DND-41 (cell line): Measurements from ENCODE around the gene SLC35F3.

Source experiments
- ATAC-seq: fragments of 200-7000 bp; cut with Tn5 transposase; 3 replicates; pipeline ENCODE4 v1.9.1; 2021; ENCODE audit warnings: low read depth; ENCODE audit not compliant: insufficient read depth
- DNase-seq: peaks from one replicate; pipeline ENCODE4 v3.0.0-alpha.2; 2020
- H2AFZ ChIP-seq: 2 replicates; pipeline ENCODE4 v1.6.0; 2012; ENCODE audit warnings: low read depth, low read length
- H3K27ac ChIP-seq: 2 replicates; pipeline ENCODE4 v1.5.1; 2012; ENCODE audit warnings: low read length, inconsistent platforms
- H3K27me3 ChIP-seq: fragments of 200-600 bp; sonication (generic); 2 replicates; pipeline ENCODE4 v1.6.0; 2012; ENCODE audit warnings: low read length, mild to moderate bottlenecking, inconsistent platforms; ENCODE audit not compliant: insufficient read depth, poor library complexity
- H3K36me3 ChIP-seq: 2 replicates; pipeline ENCODE4 v1.5.1; 2012; ENCODE audit warnings: low read length, inconsistent platforms; ENCODE audit not compliant: insufficient read depth
- H3K4me1 ChIP-seq: 2 replicates; pipeline ENCODE4 v1.5.1; 2012; ENCODE audit warnings: mild to moderate bottlenecking, low read length; ENCODE audit not compliant: insufficient read depth
- H3K4me2 ChIP-seq: 2 replicates; pipeline ENCODE4 v1.6.0; 2012; ENCODE audit warnings: mild to moderate bottlenecking, moderate library complexity, low read length, inconsistent platforms; ENCODE audit not compliant: insufficient read depth
- H3K4me3 ChIP-seq, 2 experiments: fragments of 200-600 bp in 1 of 2; shearing (Covaris generic) in 1 of 2; 2 replicates each; pipeline ENCODE4 v1.5.1; 2012 to 2016; ENCODE audit warnings: inconsistent platforms in 2 of 2, low read length in 2 of 2, mild to moderate bottlenecking in 2 of 2, low read depth in 1 of 2, moderate library complexity in 1 of 2
- H3K79me2 ChIP-seq: 2 replicates; pipeline ENCODE4 v1.6.0; 2012; ENCODE audit warnings: low read length, inconsistent platforms; ENCODE audit not compliant: insufficient read depth
- H3K9ac ChIP-seq: 2 replicates; pipeline ENCODE4 v1.6.0; 2012; ENCODE audit warnings: low read depth, mild to moderate bottlenecking, inconsistent platforms, low read length, moderate library complexity
- H3K9me3 ChIP-seq: 2 replicates; pipeline ENCODE4 v1.5.1; 2012; ENCODE audit warnings: low read length, moderate library complexity, mild to moderate bottlenecking, inconsistent platforms; ENCODE audit not compliant: insufficient read depth, severe bottlenecking
- H4K20me1 ChIP-seq: 2 replicates; pipeline ENCODE4 v1.6.0; 2012; ENCODE audit warnings: low read length; ENCODE audit not compliant: insufficient read depth
- CTCF ChIP-seq: IDR thresholded peaks from 2 replicates; pipeline ENCODE4 v1.5.1; 2012; ENCODE audit warnings: borderline replicate concordance, low read length, moderate library complexity, mild to moderate bottlenecking; ENCODE audit not compliant: poor library complexity, severe bottlenecking; ENCODE audit errors: extremely low read depth
- EZH2 ChIP-seq: IDR thresholded peaks from 3 replicates; pipeline ENCODE4 v1.6.1; 2012; ENCODE audit warnings: borderline replicate concordance, low read depth, mild to moderate bottlenecking, moderate library complexity, low read length, inconsistent platforms; ENCODE audit not compliant: severe bottlenecking

The SLC35F3 gene

GRCh38 chr1:234014208-234014607, 109.7 kb downstream of the SLC35F3 start:
- peaks cover 11% of the 10 kb centered on the region for H3K27me3 ChIP-seq
- H3K9me3 ChIP-seq: no peaks in the 10 kb centered on the region
- H3K4me2 ChIP-seq: no peak overlapping the region
- H3K4me1 ChIP-seq: no peaks in the 10 kb centered on the region
- H3K9ac ChIP-seq: no peak overlapping the region
- no peak for ATAC-seq
- TF ChIP-seq CTCF: no peak
- TF ChIP-seq EZH2: no peak
- H3K4me3 ChIP-seq: no peak overlapping the region
- H4K20me1 ChIP-seq: no peaks in the 10 kb centered on the region
- no peak overlapping the region for H3K27ac ChIP-seq
- no peaks in the 10 kb centered on the region for H3K79me2 ChIP-seq
- no peaks in the 10 kb centered on the region for H3K36me3 ChIP-seq
- no peak overlapping the region for H2AFZ ChIP-seq
- DNase-seq: no peak

GRCh38 chr1:234018816-234019215, 114.3 kb downstream of the SLC35F3 start:
- H3K4me1 ChIP-seq: no peaks in the 10 kb centered on the region
- no peak overlapping the region for H2AFZ ChIP-seq
- no peaks in the 10 kb centered on the region for H3K9me3 ChIP-seq
- H3K36me3 ChIP-seq: no peaks in the 10 kb centered on the region
- no peak overlapping the region for H3K27ac ChIP-seq
- H3K79me2 ChIP-seq: no peaks in the 10 kb centered on the region
- H3K4me3 ChIP-seq: no peak overlapping the region
- H3K9ac ChIP-seq: no peak overlapping the region
- DNase-seq (no peak), ATAC-seq (no peak)
- no peak overlapping the region for H3K4me2 ChIP-seq
- H3K27me3 ChIP-seq: peaks cover 7% of the 10 kb centered on the region
- H4K20me1 ChIP-seq: no peaks in the 10 kb centered on the region
- TF ChIP-seq EZH2 (no peak), CTCF (no peak)

GRCh38 chr1:234019387-234019786, 114.9 kb downstream of the SLC35F3 start:
- Histone ChIP-seq H3K4me1 (no peaks in the 10 kb centered on the region), H2AFZ (no peak overlapping the region), H3K27me3 (peaks cover 7% of the 10 kb centered on the region), H3K4me2 (no peak overlapping the region), H3K4me3 (no peak overlapping the region), H3K9ac (no peak overlapping the region), H3K9me3 (no peaks in the 10 kb centered on the region), H4K20me1 (no peaks in the 10 kb centered on the region), H3K27ac (no peak overlapping the region), H3K36me3 (no peaks in the 10 kb centered on the region), H3K79me2 (no peaks in the 10 kb centered on the region)
- no peak for DNase-seq
- ATAC-seq: no peak
- TF ChIP-seq CTCF (no peak), EZH2 (no peak)

- Histone ChIP-seq H3K9ac (no peak overlapping the region), H3K36me3 (no peaks in the 10 kb centered on the region), H2AFZ (no peak overlapping the region), H3K27me3 (no peaks in the 10 kb centered on the region), H3K4me3 (no peak overlapping the region), H3K79me2 (no peaks in the 10 kb centered on the region), H3K4me1 (no peaks in the 10 kb centered on the region), H4K20me1 (no peaks in the 10 kb centered on the region), H3K27ac (no peak overlapping the region), H3K4me2 (no peak overlapping the region), H3K9me3 (no peaks in the 10 kb centered on the region)
- TF ChIP-seq EZH2 (no peak), CTCF (no peak)
- ATAC-seq (no peak), DNase-seq (no peak)
These were observed 117.8 kb downstream of the SLC35F3 start for GRCh38 chr1:234022302-234022701.
